WI38 (cell line): ENCODE data around the gene CCSER2.
"Not testable (repeated sequence)": the region's sequence is repeated elsewhere in the genome, so short reads cannot be mapped to it uniquely, and the experiment has no call there.

Experiments used
- H3K4me3 ChIP-seq: 2 replicates; pipeline ENCODE4 v1.5.1; 2011; ENCODE audit warnings: low read depth, mild to moderate bottlenecking, control low read depth, low read length
- TF ChIP-seq, protein P1 (sequence below): IDR thresholded peaks from 2 replicates; pipeline ENCODE4 v1.5.1; 2012; ENCODE audit warnings: low read depth, mild to moderate bottlenecking, control low read depth, low read length

The CCSER2 gene

GRCh38 chr10:84328418-84329195 is at the start of gene CCSER2:
TSS of gene CCSER2 (plus strand) at chr10:84328589. CDS start at chr10:84371053, 42,464 bp downstream.
- TF ChIP-seq, protein P1, sequence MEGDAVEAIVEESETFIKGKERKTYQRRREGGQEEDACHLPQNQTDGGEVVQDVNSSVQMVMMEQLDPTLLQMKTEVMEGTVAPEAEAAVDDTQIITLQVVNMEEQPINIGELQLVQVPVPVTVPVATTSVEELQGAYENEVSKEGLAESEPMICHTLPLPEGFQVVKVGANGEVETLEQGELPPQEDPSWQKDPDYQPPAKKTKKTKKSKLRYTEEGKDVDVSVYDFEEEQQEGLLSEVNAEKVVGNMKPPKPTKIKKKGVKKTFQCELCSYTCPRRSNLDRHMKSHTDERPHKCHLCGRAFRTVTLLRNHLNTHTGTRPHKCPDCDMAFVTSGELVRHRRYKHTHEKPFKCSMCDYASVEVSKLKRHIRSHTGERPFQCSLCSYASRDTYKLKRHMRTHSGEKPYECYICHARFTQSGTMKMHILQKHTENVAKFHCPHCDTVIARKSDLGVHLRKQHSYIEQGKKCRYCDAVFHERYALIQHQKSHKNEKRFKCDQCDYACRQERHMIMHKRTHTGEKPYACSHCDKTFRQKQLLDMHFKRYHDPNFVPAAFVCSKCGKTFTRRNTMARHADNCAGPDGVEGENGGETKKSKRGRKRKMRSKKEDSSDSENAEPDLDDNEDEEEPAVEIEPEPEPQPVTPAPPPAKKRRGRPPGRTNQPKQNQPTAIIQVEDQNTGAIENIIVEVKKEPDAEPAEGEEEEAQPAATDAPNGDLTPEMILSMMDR: no peak

DNA sequence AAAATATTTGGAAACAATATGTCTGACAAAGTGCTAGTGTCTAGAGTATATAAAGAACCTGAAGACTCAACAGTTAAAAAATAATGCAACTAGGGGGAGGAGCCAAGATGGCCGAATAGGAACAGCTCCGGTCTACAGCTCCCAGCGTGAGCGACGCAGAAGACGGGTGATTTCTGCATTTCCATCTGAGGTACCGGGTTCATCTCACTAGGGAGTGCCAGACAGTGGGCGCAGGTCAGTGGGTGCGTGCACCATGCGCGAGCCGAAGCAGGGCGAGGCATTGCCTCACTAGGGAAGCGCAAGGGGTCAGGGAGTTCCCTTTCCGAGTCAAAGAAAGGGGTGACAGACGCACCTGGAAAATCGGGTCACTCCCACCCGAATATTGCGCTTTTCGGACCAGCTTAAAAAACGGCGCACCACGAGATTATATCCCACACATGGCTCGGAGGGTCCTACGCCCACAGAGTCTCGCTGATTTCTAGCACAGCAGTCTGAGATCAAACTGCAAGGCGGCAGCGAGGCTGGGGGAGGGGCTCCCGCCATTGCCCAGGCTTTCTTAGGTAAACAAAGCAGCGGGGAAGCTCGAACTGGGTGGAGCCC is 48.4 kb upstream of the CCSER2 start:
- H3K4me3 ChIP-seq: not testable (repeated sequence)

More at GRCh38 chr10:84328418-84329195, at the start of gene CCSER2:
- H3K4me3 ChIP-seq: peak within 1 kb of the TSS; percentile 82

DNA sequence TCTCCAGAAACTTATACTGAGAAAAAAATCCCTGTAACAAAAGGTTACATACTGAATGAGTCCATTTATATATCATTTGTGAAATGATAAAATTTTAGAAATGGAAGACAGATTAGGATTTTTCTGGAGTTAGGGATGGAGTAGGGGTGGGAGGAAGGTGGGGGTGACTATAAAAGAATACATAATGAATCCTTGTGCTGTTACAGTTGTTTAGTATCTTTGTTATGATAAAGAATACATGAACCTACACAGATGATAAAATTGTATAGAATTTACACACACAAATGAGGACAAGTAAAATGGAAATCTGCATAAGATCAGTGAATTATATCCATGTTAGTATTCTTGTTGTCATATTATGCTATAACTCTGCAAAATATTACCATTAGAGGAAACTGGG is 41.7 kb upstream of the CCSER2 start:
- TF ChIP-seq, protein P1: no peak
- H3K4me3 ChIP-seq: no peak overlapping the region

DNA sequence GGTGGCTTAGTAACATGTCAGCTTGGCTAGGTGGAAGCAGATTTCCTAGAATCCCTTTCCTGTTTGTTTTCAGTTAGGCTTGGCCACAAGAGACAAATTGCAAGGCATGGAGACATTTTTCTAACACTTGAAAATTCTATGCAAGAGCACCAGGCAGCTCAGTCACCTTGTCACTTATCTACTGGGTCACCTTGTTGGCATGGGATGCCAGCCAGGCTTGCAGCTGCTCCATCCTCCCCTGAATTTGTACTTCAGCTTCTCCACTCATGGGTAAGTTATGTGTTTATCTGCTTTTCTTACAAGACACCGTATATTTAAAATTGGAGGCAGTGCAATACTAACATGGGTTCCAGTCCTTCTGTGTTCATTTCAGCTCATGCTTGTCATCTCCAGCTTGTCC is 40.2 kb upstream of the CCSER2 start:
- no peak overlapping the region for H3K4me3 ChIP-seq
- TF ChIP-seq, protein P1: no peak

- no peak overlapping the region for H3K4me3 ChIP-seq
- TF ChIP-seq, protein P1: no peak
Measured at GRCh38 chr10:84289521-84290200, 38.7 kb upstream of the CCSER2 start.

DNA sequence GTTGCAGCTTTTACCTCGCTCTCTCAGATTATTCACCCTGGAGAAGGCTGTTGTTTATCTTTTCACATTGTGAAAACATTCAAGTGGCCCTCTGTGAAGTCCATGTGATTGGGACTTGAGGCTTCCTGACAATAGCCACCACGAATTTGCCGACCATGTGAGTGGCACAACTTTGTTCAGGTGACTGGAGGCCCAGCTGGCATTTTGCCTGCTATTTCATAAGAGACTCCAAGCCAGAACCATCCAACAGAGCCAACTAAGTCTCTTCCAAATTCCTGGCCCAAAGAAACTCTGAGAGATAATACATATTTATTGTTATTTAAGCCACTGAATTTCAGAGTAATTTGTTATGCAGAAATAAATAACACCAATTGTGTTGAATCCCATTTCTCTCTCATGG is 38.2 kb upstream of the CCSER2 start:
- TF ChIP-seq, protein P1: no peak
- H3K4me3 ChIP-seq: no peak overlapping the region

GRCh38 chr10:84291384-84291783 is 37.0 kb upstream of the CCSER2 start:
- TF ChIP-seq, protein P1: no peak
- H3K4me3 ChIP-seq: no peak overlapping the region
